ENCODE data around the gene NUTF2.

DNA sequence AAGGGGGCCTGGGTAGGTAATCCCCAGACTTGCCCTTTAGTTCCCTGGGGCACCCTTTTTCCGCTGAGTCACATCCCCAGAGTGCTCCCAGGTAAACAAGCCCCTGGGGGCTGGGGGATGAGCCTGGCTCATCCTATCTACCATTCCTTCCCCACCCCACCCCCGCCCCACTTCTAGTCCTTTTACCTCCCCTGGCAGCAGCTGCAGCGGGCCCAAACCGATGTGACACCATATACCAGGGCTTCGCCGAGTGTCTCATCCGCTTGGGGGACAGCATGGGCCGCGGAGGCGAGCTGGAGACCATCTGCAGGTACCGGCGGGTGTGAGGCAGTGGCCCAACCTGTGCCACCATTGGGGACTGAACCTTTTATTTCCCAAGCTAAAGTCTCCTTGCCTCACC lies 38.8 kb downstream of the NUTF2 start:
- TF ChIP-seq, protein P1, sequence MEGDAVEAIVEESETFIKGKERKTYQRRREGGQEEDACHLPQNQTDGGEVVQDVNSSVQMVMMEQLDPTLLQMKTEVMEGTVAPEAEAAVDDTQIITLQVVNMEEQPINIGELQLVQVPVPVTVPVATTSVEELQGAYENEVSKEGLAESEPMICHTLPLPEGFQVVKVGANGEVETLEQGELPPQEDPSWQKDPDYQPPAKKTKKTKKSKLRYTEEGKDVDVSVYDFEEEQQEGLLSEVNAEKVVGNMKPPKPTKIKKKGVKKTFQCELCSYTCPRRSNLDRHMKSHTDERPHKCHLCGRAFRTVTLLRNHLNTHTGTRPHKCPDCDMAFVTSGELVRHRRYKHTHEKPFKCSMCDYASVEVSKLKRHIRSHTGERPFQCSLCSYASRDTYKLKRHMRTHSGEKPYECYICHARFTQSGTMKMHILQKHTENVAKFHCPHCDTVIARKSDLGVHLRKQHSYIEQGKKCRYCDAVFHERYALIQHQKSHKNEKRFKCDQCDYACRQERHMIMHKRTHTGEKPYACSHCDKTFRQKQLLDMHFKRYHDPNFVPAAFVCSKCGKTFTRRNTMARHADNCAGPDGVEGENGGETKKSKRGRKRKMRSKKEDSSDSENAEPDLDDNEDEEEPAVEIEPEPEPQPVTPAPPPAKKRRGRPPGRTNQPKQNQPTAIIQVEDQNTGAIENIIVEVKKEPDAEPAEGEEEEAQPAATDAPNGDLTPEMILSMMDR (IDR thresholded peaks at IDR 0.05) = no peak
- TF ChIP-seq EZH2 (IDR thresholded peaks at IDR 0.05; ENCODE audit: borderline replicate concordance, insufficient read depth, low read depth, low read length, poor library complexity, severe bottlenecking) = no peak
